BLaER1 (cell line): ENCODE measurements around the gene CXCL11.

ENCODE experiments used
- H3K27ac ChIP-seq: shearing (Covaris generic); formaldehyde crosslinking; 2 replicates; pipeline ENCODE4 v1.8.1; 2022
- H3K27me3 ChIP-seq: shearing (Covaris generic); formaldehyde crosslinking; 2 replicates; pipeline ENCODE4 v1.8.1; 2022
- H3K36me3 ChIP-seq: shearing (Covaris generic); formaldehyde crosslinking; 2 replicates; pipeline ENCODE4 v1.8.1; 2022
- H3K4me1 ChIP-seq: shearing (Covaris generic); formaldehyde crosslinking; 2 replicates; pipeline ENCODE4 v1.8.1; 2022
- H3K4me2 ChIP-seq: shearing (Covaris generic); formaldehyde crosslinking; 2 replicates; pipeline ENCODE4 v1.8.1; 2022
- H3K4me3 ChIP-seq: shearing (Covaris generic); formaldehyde crosslinking; 2 replicates; pipeline ENCODE4 v1.8.1; 2022
- H3K9ac ChIP-seq: shearing (Covaris generic); formaldehyde crosslinking; 2 replicates; pipeline ENCODE4 v1.8.1; 2022
- H3K9me3 ChIP-seq: shearing (Covaris generic); formaldehyde crosslinking; 2 replicates; pipeline ENCODE4 v1.8.1; 2022
- H4K20me1 ChIP-seq: shearing (Covaris generic); formaldehyde crosslinking; 2 replicates; pipeline ENCODE4 v1.8.1; 2022
- Cebpa-rat ChIP-seq: shearing (Covaris generic); IDR thresholded peaks from 2 replicates; pipeline ENCODE4 v1.8.1; 2022

CXCL11 gene

GRCh38 chr4:76036855-76037254, 985 bp upstream of the CXCL11 start:
- no peak for TF ChIP-seq Cebpa-rat
- Histone ChIP-seq H3K9me3 (no peaks in the 10 kb centered on the region), H3K27me3 (no peaks in the 10 kb centered on the region), H3K4me3 (no peak overlapping the region), H4K20me1 (no peaks in the 10 kb centered on the region), H3K9ac (no peak overlapping the region), H3K27ac (no peak overlapping the region), H3K4me1 (no peaks in the 10 kb centered on the region), H3K4me2 (no peak overlapping the region), H3K36me3 (no peaks in the 10 kb centered on the region)

GRCh38 chr4:76035141-76035540, 729 bp downstream of the CXCL11 start:
- no peaks in the 10 kb centered on the region for H3K27me3 ChIP-seq
- H4K20me1 ChIP-seq: no peaks in the 10 kb centered on the region
- H3K9ac ChIP-seq: no peak overlapping the region
- H3K27ac ChIP-seq: no peak overlapping the region
- no peaks in the 10 kb centered on the region for H3K36me3 ChIP-seq
- TF ChIP-seq Cebpa-rat: no peak
- H3K4me2 ChIP-seq: no peak overlapping the region
- H3K9me3 ChIP-seq: no peaks in the 10 kb centered on the region
- no peaks in the 10 kb centered on the region for H3K4me1 ChIP-seq
- no peak overlapping the region for H3K4me3 ChIP-seq

- H4K20me1 ChIP-seq: no peaks in the 10 kb centered on the region
- H3K4me3 ChIP-seq: no peak overlapping the region
- no peak for TF ChIP-seq Cebpa-rat
- H3K27ac ChIP-seq: no peak overlapping the region
- H3K9me3 ChIP-seq: no peaks in the 10 kb centered on the region
- no peak overlapping the region for H3K9ac ChIP-seq
- no peaks in the 10 kb centered on the region for H3K27me3 ChIP-seq
- H3K4me2 ChIP-seq: no peak overlapping the region
- no peaks in the 10 kb centered on the region for H3K36me3 ChIP-seq
- H3K4me1 ChIP-seq: peaks cover 8% of the 10 kb centered on the region
These were observed 6.6 kb downstream of the CXCL11 start for GRCh38 chr4:76029300-76029699.

GRCh38 chr4:76028350-76028765, 7.5 kb downstream of the CXCL11 start:
- TF ChIP-seq Cebpa-rat: no peak
- no peaks in the 10 kb centered on the region for H3K36me3 ChIP-seq
- H3K4me1 ChIP-seq: peaks cover 8% of the 10 kb centered on the region
- H3K27ac ChIP-seq: no peak overlapping the region
- no peaks in the 10 kb centered on the region for H4K20me1 ChIP-seq
- no peaks in the 10 kb centered on the region for H3K27me3 ChIP-seq
- H3K4me2 ChIP-seq: peak overlapping the region; percentile 52
- no peaks in the 10 kb centered on the region for H3K9me3 ChIP-seq
- H3K9ac ChIP-seq: no peak overlapping the region
- H3K4me3 ChIP-seq: no peak overlapping the region

GRCh38 chr4:76024065-76024464, 11.8 kb downstream of the CXCL11 start:
- peaks cover 8% of the 10 kb centered on the region for H3K4me1 ChIP-seq
- no peak overlapping the region for H3K4me2 ChIP-seq
- no peaks in the 10 kb centered on the region for H3K9me3 ChIP-seq
- no peak for TF ChIP-seq Cebpa-rat
- H3K9ac ChIP-seq: no peak overlapping the region
- no peaks in the 10 kb centered on the region for H3K36me3 ChIP-seq
- no peaks in the 10 kb centered on the region for H4K20me1 ChIP-seq
- H3K27me3 ChIP-seq: no peaks in the 10 kb centered on the region
- no peak overlapping the region for H3K27ac ChIP-seq
- H3K4me3 ChIP-seq: no peak overlapping the region

GRCh38 chr4:76023389-76023788, 12.5 kb downstream of the CXCL11 start, which contains the start of gene CXCL10:
Gene CXCL10 (minus strand): TSS chr4:76023497. CDS start chr4:76023431, 66 bp downstream.
- no peak within 1 kb of the TSS for H3K9ac ChIP-seq
- no peaks in the 10 kb centered on the region for H3K36me3 ChIP-seq
- no peaks in the 10 kb centered on the region for H4K20me1 ChIP-seq
- TF ChIP-seq Cebpa-rat: no peak
- no peaks in the 10 kb centered on the region for H3K9me3 ChIP-seq
- H3K4me1 ChIP-seq: peaks cover 4% of the 10 kb centered on the region
- H3K27ac ChIP-seq: no peak within 1 kb of the TSS
- no peaks in the 10 kb centered on the region for H3K27me3 ChIP-seq
- H3K4me2 ChIP-seq: no peak within 1 kb of the TSS
- H3K4me3 ChIP-seq: no peak within 1 kb of the TSS

- Histone ChIP-seq H3K4me1 (no peaks in the 10 kb centered on the region), H3K27ac (no peak overlapping the region), H4K20me1 (no peaks in the 10 kb centered on the region), H3K9ac (no peak overlapping the region), H3K4me3 (no peak overlapping the region), H3K9me3 (no peaks in the 10 kb centered on the region), H3K4me2 (no peak overlapping the region), H3K27me3 (no peaks in the 10 kb centered on the region), H3K36me3 (no peaks in the 10 kb centered on the region)
- TF ChIP-seq Cebpa-rat: no peak
These were observed 13.2 kb downstream of the CXCL11 start for GRCh38 chr4:76022677-76023076.

- no peaks in the 10 kb centered on the region for H4K20me1 ChIP-seq
- H3K9me3 ChIP-seq: no peaks in the 10 kb centered on the region
- H3K4me1 ChIP-seq: no peaks in the 10 kb centered on the region
- no peaks in the 10 kb centered on the region for H3K27me3 ChIP-seq
- H3K36me3 ChIP-seq: no peaks in the 10 kb centered on the region
- no peak overlapping the region for H3K4me3 ChIP-seq
- no peak overlapping the region for H3K27ac ChIP-seq
- no peak overlapping the region for H3K9ac ChIP-seq
- no peak for TF ChIP-seq Cebpa-rat
- no peak overlapping the region for H3K4me2 ChIP-seq
These were observed 13.8 kb downstream of the CXCL11 start for GRCh38 chr4:76022031-76022430.

GRCh38 chr4:76017056-76017686, 18.7 kb downstream of the CXCL11 start:
- no peak for TF ChIP-seq Cebpa-rat
- H3K36me3 ChIP-seq: no peaks in the 10 kb centered on the region
- no peak overlapping the region for H3K27ac ChIP-seq

GRCh38 chr4:76016393-76016792, 19.5 kb downstream of the CXCL11 start:
- TF ChIP-seq Cebpa-rat: no peak
- Histone ChIP-seq H3K9me3 (no peaks in the 10 kb centered on the region), H3K36me3 (no peaks in the 10 kb centered on the region), H3K4me2 (no peak overlapping the region), H3K4me1 (0 out of 2 replicates have a peak, but pooled peaks cover 8% of the 10 kb centered on the region), H4K20me1 (no peaks in the 10 kb centered on the region), H3K9ac (no peak overlapping the region), H3K27ac (no peak overlapping the region), H3K27me3 (no peaks in the 10 kb centered on the region), H3K4me3 (no peak overlapping the region)

More at GRCh38 chr4:76017056-76017686, 18.7 kb downstream of the CXCL11 start:
- Histone ChIP-seq H3K4me3 (no peak overlapping the region), H3K4me1 (0 out of 2 replicates have a peak, but pooled peaks cover 8% of the 10 kb centered on the region), H3K27me3 (no peaks in the 10 kb centered on the region), H3K4me2 (no peak overlapping the region), H3K9me3 (no peaks in the 10 kb centered on the region), H4K20me1 (no peaks in the 10 kb centered on the region), H3K9ac (no peak overlapping the region)
